M059J (cell line): Measurements from ENCODE around the gene RNF31. TPM values are rescaled to one million over a fixed set of nuclear protein-coding genes. Genes with fewer than 3 reads are reported as not detected.

Experiments
- DNase-seq: peaks from one replicate; pipeline ENCODE4 v3.0.0-alpha.2; 2012; ENCODE audit warnings: low read depth
- total RNA-seq: library from RNA; depleted of rRNA; stranded (reverse); fragments of >200 nt; shearing (Covaris generic); gene quantifications from 2 replicates; pipeline ENCODE4 v1.2.3, GENCODE V29; 2014

Gene RNF31
- total RNA-seq, 1 experiment from 2014 or later = 68.0 TPM

GRCh38 chr14:24116128-24116814 is 31.0 kb upstream of the RNF31 start:
- no peak for DNase-seq

GRCh38 chr14:24117179-24117578 is 30.1 kb upstream of the RNF31 start:
- no peak for DNase-seq

- no peak for DNase-seq
Observed at GRCh38 chr14:24119691-24120090, 27.6 kb upstream of the RNF31 start.

GRCh38 chr14:24121210-24121609 is 26.1 kb upstream of the RNF31 start:
- no peak for DNase-seq

GRCh38 chr14:24122416-24122815 is 24.9 kb upstream of the RNF31 start:
- DNase-seq = no peak

- no peak for DNase-seq
Observed at GRCh38 chr14:24122898-24123297, 24.4 kb upstream of the RNF31 start.

GRCh38 chr14:24123424-24124417 is 23.6 kb upstream of the RNF31 start:
- no peak for DNase-seq

- DNase-seq = no peak
Observed at GRCh38 chr14:24126939-24127338, 20.4 kb upstream of the RNF31 start.

GRCh38 chr14:24127673-24128072 is 19.6 kb upstream of the RNF31 start:
- no peak for DNase-seq

- DNase-seq = no peak
Observed at GRCh38 chr14:24129410-24129998, 17.8 kb upstream of the RNF31 start.

GRCh38 chr14:24130380-24130716 is 16.9 kb upstream of the RNF31 start, which contains the start of gene FITM1:
TSS of gene FITM1 (plus strand) at chr14:24130659. CDS start at chr14:24131564, 905 bp downstream.
- no peak for DNase-seq

- DNase-seq = no peak
Observed at GRCh38 chr14:24130717-24131548, 16.4 kb upstream of the RNF31 start.

GRCh38 chr14:24131549-24131966 is 15.7 kb upstream of the RNF31 start:
- DNase-seq = no peak

GRCh38 chr14:24132061-24132685 is 15.1 kb upstream of the RNF31 start:
- DNase-seq = no peak

GRCh38 chr14:24132976-24133375 is 14.3 kb upstream of the RNF31 start:
- DNase-seq = no peak

GRCh38 chr14:24133735-24134134 is 13.6 kb upstream of the RNF31 start:
- DNase-seq = no peak

- DNase-seq = no peak
Observed at GRCh38 chr14:24135584-24135833, 11.8 kb upstream of the RNF31 start.

GRCh38 chr14:24135834-24136683 is 11.2 kb upstream of the RNF31 start, which contains the start of gene PSME1:
TSS of gene PSME1 (plus strand) at chr14:24136194. CDS start at chr14:24136263, 69 bp downstream.
- DNase-seq = peak; percentile 81

- DNase-seq = no peak
Observed at GRCh38 chr14:24136684-24137528, 10.4 kb upstream of the RNF31 start.
